ENCODE results near the gene SC5D.

GRCh38 chr11:121292495-121293287 lies at the start of gene SC5D:
- peak; percentile 97 for TF ChIP-seq POLR2A (IDR thresholded peaks at IDR 0.05)
- peak in 2 of 4 experiments; percentile 2 to 33 for TF ChIP-seq CTCF (IDR thresholded peaks at IDR 0.05)
- peak; percentile 98 for TF ChIP-seq POLR2AphosphoS5 (IDR thresholded peaks at IDR 0.05)
